ENCODE results near the gene LMOD1.

Gene LMOD1

GRCh38 chr1:201885531-201886075 lies 60.7 kb downstream of the LMOD1 start:
- POLR2A ChIA-PET = no interaction called here
- peaks cover 14 to 53% (median 45%) of the 10 kb centered on the region in 4 experiments for H3K4me1 ChIP-seq (ENCODE audit: control extremely low read depth in 1 of 4, control insufficient read depth in 4 of 4, insufficient read depth in 4 of 4, low read length in 3 of 4)
- peak in 2 of 3 donors; percentile 25 to 40 for DNase-seq
- H3K27me3 ChIP-seq (replicated peaks in 2 of 5; ENCODE audit: control insufficient read depth in 4 of 5, insufficient read depth in 5 of 5, low read length in 4 of 5) = peaks cover 9 to 39% (median 23%) of the 10 kb centered on the region in 5 experiments
- 96% methylated on average over 6 of the region's 6 CpGs for WGBS (ENCODE audit: insufficient coverage)
- CTCF ChIA-PET = interaction anchor here (1.2 to 10.1 kb wide), 6 partner anchors 9 to 88 kb away, joined by 4 to 156 read pairs (median 10); partner anchors contain the start of gene SHISA4
- H3K9me3 ChIP-seq (ENCODE audit: control extremely low read depth in 1 of 5, control insufficient read depth in 4 of 5, insufficient read depth in 2 of 5, low read depth in 1 of 5, low read length in 4 of 5) = no peaks in the 10 kb centered on the region
- H3K36me3 ChIP-seq (ENCODE audit: control insufficient read depth in 4 of 4, insufficient read depth in 4 of 4, low read length in 3 of 4) = no peaks in the 10 kb centered on the region
- H3K4me3 ChIP-seq (ENCODE audit: control insufficient read depth in 1 of 7, extremely low read depth in 1 of 7, insufficient read depth in 4 of 7, low read depth in 2 of 7, low read length in 6 of 7) = no peak overlapping the region
- no peak overlapping the region for H3K27ac ChIP-seq (ENCODE audit: insufficient read depth in 1 of 2, low read depth in 1 of 2, low read length in 2 of 2, poor library complexity in 1 of 2, severe bottlenecking in 2 of 2)

- Histone ChIP-seq H3K4me3 (ENCODE audit: control insufficient read depth in 1 of 7, extremely low read depth in 1 of 7, insufficient read depth in 4 of 7, low read depth in 2 of 7, low read length in 6 of 7) (no peak overlapping the region), H3K4me1 (ENCODE audit: control extremely low read depth in 1 of 4, control insufficient read depth in 4 of 4, insufficient read depth in 4 of 4, low read length in 3 of 4) (peaks cover 14 to 57% (median 43%) of the 10 kb centered on the region in 4 experiments), H3K36me3 (ENCODE audit: control insufficient read depth in 4 of 4, insufficient read depth in 4 of 4, low read length in 3 of 4) (no peaks in the 10 kb centered on the region), H3K9me3 (ENCODE audit: control extremely low read depth in 1 of 5, control insufficient read depth in 4 of 5, insufficient read depth in 2 of 5, low read depth in 1 of 5, low read length in 4 of 5) (no peaks in the 10 kb centered on the region), H3K27me3 (replicated peaks in 2 of 5; ENCODE audit: control insufficient read depth in 4 of 5, insufficient read depth in 5 of 5, low read length in 4 of 5) (peaks cover 4 to 28% (median 13%) of the 10 kb centered on the region in 5 experiments), H3K27ac (ENCODE audit: insufficient read depth in 1 of 2, low read depth in 1 of 2, low read length in 2 of 2, poor library complexity in 1 of 2, severe bottlenecking in 2 of 2) (no peak overlapping the region)
- ChIA-PET POLR2A (no interaction called here), CTCF (interaction anchor here (0.7 to 10.1 kb wide), 9 partner anchors 11 to 88 kb away, joined by 3 to 156 read pairs (median 4); partner anchors contain the start of genes IPO9, SHISA4 and TIMM17A)
- WGBS (ENCODE audit: insufficient coverage) = 0% methylated on average over 1 of the region's 1 CpG
- peak in 2 of 3 donors; percentile 24 to 48 for DNase-seq
Measured at GRCh38 chr1:201884425-201884824, 61.9 kb downstream of the LMOD1 start.

- DNase-seq = peak; percentile 40 to 81 (median 77)
- Histone ChIP-seq H3K4me1 (ENCODE audit: control extremely low read depth in 1 of 4, control insufficient read depth in 4 of 4, insufficient read depth in 4 of 4, low read length in 3 of 4) (peaks cover 14 to 53% (median 37%) of the 10 kb centered on the region in 4 experiments), H3K27ac (ENCODE audit: insufficient read depth in 1 of 2, low read depth in 1 of 2, low read length in 2 of 2, poor library complexity in 1 of 2, severe bottlenecking in 2 of 2) (no peak overlapping the region), H3K9me3 (ENCODE audit: control extremely low read depth in 1 of 5, control insufficient read depth in 4 of 5, insufficient read depth in 2 of 5, low read depth in 1 of 5, low read length in 4 of 5) (no peaks in the 10 kb centered on the region), H3K27me3 (replicated peaks in 2 of 5; ENCODE audit: control insufficient read depth in 4 of 5, insufficient read depth in 5 of 5, low read length in 4 of 5) (peaks cover 4 to 21% (median 9%) of the 10 kb centered on the region in 5 experiments), H3K4me3 (ENCODE audit: control insufficient read depth in 1 of 7, extremely low read depth in 1 of 7, insufficient read depth in 4 of 7, low read depth in 2 of 7, low read length in 6 of 7) (peak overlapping the region in 1 of 7 experiments; percentile 54), H3K36me3 (ENCODE audit: control insufficient read depth in 4 of 4, insufficient read depth in 4 of 4, low read length in 3 of 4) (peaks cover 0 to 3% (median 0%) of the 10 kb centered on the region in 4 experiments)
- POLR2A ChIA-PET = no interaction called here
- CTCF ChIA-PET = interaction anchor here (0.7 to 11.6 kb wide), 13 partner anchors 9 to 100 kb away, joined by 3 to 156 read pairs (median 4); partner anchors contain the start of genes IPO9, SHISA4 and TIMM17A
- 27% methylated on average over 6 of the region's 7 CpGs for whole genome bisulfite sequencing (ENCODE audit: insufficient coverage)
Measured at GRCh38 chr1:201883786-201884185, 62.6 kb downstream of the LMOD1 start.

- no peaks in the 10 kb centered on the region for H3K9me3 ChIP-seq (ENCODE audit: control extremely low read depth in 1 of 5, control insufficient read depth in 4 of 5, insufficient read depth in 2 of 5, low read depth in 1 of 5, low read length in 4 of 5)
- ChIA-PET POLR2A (interaction anchor here (1.3 kb wide), 1 partner anchor 9 kb away, joined by 3 read pairs; no protein-coding TSS in a partner anchor), CTCF (interaction anchor here (0.7 to 11.6 kb wide), 14 partner anchors 8 to 101 kb away, joined by 3 to 156 read pairs (median 4); partner anchors contain the start of genes IPO9, SHISA4 and TIMM17A)
- 96% methylated on average over 3 of the region's 3 CpGs for WGBS (ENCODE audit: insufficient coverage)
- no peak for DNase-seq
- peaks cover 14 to 49% (median 32%) of the 10 kb centered on the region in 4 experiments for H3K4me1 ChIP-seq (ENCODE audit: control extremely low read depth in 1 of 4, control insufficient read depth in 4 of 4, insufficient read depth in 4 of 4, low read length in 3 of 4)
- peak overlapping the region in 1 of 2 experiments; percentile 43 for H3K27ac ChIP-seq (ENCODE audit: insufficient read depth in 1 of 2, low read depth in 1 of 2, low read length in 2 of 2, poor library complexity in 1 of 2, severe bottlenecking in 2 of 2)
- H3K36me3 ChIP-seq (ENCODE audit: control insufficient read depth in 4 of 4, insufficient read depth in 4 of 4, low read length in 3 of 4) = peaks cover 0 to 8% (median 0%) of the 10 kb centered on the region in 4 experiments
- H3K27me3 ChIP-seq (replicated peaks in 2 of 5; ENCODE audit: control insufficient read depth in 4 of 5, insufficient read depth in 5 of 5, low read length in 4 of 5) = peaks cover 4 to 16% (median 8%) of the 10 kb centered on the region in 5 experiments
- H3K4me3 ChIP-seq (ENCODE audit: control insufficient read depth in 1 of 7, extremely low read depth in 1 of 7, insufficient read depth in 4 of 7, low read depth in 2 of 7, low read length in 6 of 7) = no peak overlapping the region
Measured at GRCh38 chr1:201883266-201883665, 63.1 kb downstream of the LMOD1 start.

GRCh38 chr1:201882665-201883132 lies 63.6 kb downstream of the LMOD1 start:
- DNase-seq = peak; percentile 87 to 97 (median 95)
- POLR2A ChIA-PET = interaction anchor here (1.3 kb wide), 1 partner anchor 9 kb away, joined by 3 read pairs; no protein-coding TSS in a partner anchor
- H3K9me3 ChIP-seq (ENCODE audit: control extremely low read depth in 1 of 5, control insufficient read depth in 4 of 5, insufficient read depth in 2 of 5, low read depth in 1 of 5, low read length in 4 of 5) = no peaks in the 10 kb centered on the region
- peaks cover 0 to 11% (median under 1%) of the 10 kb centered on the region in 4 experiments for H3K36me3 ChIP-seq (ENCODE audit: control insufficient read depth in 4 of 4, insufficient read depth in 4 of 4, low read length in 3 of 4)
- peaks cover under 1 to 10% (median 2%) of the 10 kb centered on the region in 5 experiments for H3K27me3 ChIP-seq (replicated peaks in 2 of 5; ENCODE audit: control insufficient read depth in 4 of 5, insufficient read depth in 5 of 5, low read length in 4 of 5)
- CTCF ChIA-PET = interaction anchor here (0.7 to 11.6 kb wide), 11 partner anchors 7 to 102 kb away, joined by 3 to 156 read pairs (median 4); partner anchors contain the start of genes IPO9 and SHISA4
- WGBS (ENCODE audit: insufficient coverage) = no CpG with 5 or more reads among the region's 2 CpGs
- H3K4me1 ChIP-seq (ENCODE audit: control extremely low read depth in 1 of 4, control insufficient read depth in 4 of 4, insufficient read depth in 4 of 4, low read length in 3 of 4) = peaks cover 14 to 49% (median 30%) of the 10 kb centered on the region in 4 experiments
- H3K4me3 ChIP-seq (ENCODE audit: control insufficient read depth in 1 of 7, extremely low read depth in 1 of 7, insufficient read depth in 4 of 7, low read depth in 2 of 7, low read length in 6 of 7) = no peak overlapping the region
- H3K27ac ChIP-seq (ENCODE audit: insufficient read depth in 1 of 2, low read depth in 1 of 2, low read length in 2 of 2, poor library complexity in 1 of 2, severe bottlenecking in 2 of 2) = no peak overlapping the region

- Histone ChIP-seq H3K4me1 (ENCODE audit: control extremely low read depth in 1 of 4, control insufficient read depth in 4 of 4, insufficient read depth in 4 of 4, low read length in 3 of 4) (peaks cover 14 to 49% (median 30%) of the 10 kb centered on the region in 4 experiments), H3K27ac (ENCODE audit: insufficient read depth in 1 of 2, low read depth in 1 of 2, low read length in 2 of 2, poor library complexity in 1 of 2, severe bottlenecking in 2 of 2) (no peak overlapping the region), H3K4me3 (ENCODE audit: control insufficient read depth in 1 of 7, extremely low read depth in 1 of 7, insufficient read depth in 4 of 7, low read depth in 2 of 7, low read length in 6 of 7) (no peak overlapping the region), H3K27me3 (replicated peaks in 2 of 5; ENCODE audit: control insufficient read depth in 4 of 5, insufficient read depth in 5 of 5, low read length in 4 of 5) (peaks cover 0 to 1% (median 0%) of the 10 kb centered on the region in 5 experiments), H3K36me3 (ENCODE audit: control insufficient read depth in 4 of 4, insufficient read depth in 4 of 4, low read length in 3 of 4) (peaks cover 0 to 12% (median 4%) of the 10 kb centered on the region in 4 experiments), H3K9me3 (ENCODE audit: control extremely low read depth in 1 of 5, control insufficient read depth in 4 of 5, insufficient read depth in 2 of 5, low read depth in 1 of 5, low read length in 4 of 5) (no peaks in the 10 kb centered on the region)
- ChIA-PET POLR2A (no interaction called here), CTCF (interaction anchor here (0.7 to 11.6 kb wide), 6 partner anchors 9 to 92 kb away, joined by 3 to 156 read pairs (median 10); partner anchors contain the start of gene SHISA4)
- WGBS (ENCODE audit: insufficient coverage) = no CpG with 5 or more reads among the region's 1 CpG
- DNase-seq = no peak
Measured at GRCh38 chr1:201881617-201882016, 64.7 kb downstream of the LMOD1 start.

All from common myeloid progenitor, CD34-positive (primary cell).